Stimulated activated CD8-positive, alpha-beta memory T cell treated with anti-CD3 and anti-CD28 coated beads, Interleukin-12 subunit alpha, Interleukin-12 subunit beta, amount 100 ng/mL, for 24 hours (primary cell): ENCODE data around the gene AP1S1.
"Not testable (repeated sequence)": the region's sequence is repeated elsewhere in the genome, so short reads cannot be mapped to it uniquely, and the experiment has no call there.

ENCODE experiments used
- DNase-seq: peaks from one replicate; pipeline ENCODE4 v3.0.0-alpha.2; 2020; ENCODE audit errors: extremely low read depth

AP1S1 gene

DNA sequence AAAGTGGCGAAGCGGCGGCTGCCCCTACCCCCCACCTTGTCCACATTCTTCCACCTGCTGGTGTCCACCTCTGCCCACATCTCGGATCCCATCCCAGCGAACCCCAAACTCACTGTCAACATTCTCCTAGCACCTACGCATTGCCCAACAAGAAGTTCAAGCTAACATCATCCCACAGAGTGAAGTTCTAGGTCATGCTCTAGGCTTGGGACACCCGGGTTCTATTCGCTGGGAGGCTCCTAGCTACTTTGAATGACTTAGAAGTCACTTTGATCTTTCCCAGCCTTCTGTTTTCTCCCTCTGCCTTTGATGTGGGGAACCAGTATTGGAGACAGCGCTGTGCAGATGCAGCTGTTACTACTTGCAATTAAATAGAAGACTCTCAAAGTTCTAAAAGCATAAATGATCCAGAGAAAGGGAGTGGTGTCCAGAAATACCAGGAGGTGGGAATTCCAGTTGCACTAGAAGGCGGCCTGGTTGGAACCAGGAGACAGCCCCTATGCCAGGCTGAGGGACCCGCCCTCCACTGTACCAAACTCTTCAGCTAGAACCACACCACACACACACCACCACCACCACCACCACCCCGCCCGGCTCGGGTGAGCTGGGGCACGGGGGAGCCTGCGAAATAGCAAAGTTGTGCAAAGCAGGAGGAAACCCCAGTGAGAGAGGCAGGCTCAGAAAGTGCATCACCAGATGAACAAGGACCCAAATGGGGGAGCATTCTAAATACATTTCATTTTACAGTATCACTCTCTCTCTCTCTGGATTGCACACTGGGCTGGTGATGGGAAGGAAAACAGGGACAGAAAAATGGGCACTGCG is 16.6 kb downstream of the AP1S1 start:
- DNase-seq, result no peak

DNA sequence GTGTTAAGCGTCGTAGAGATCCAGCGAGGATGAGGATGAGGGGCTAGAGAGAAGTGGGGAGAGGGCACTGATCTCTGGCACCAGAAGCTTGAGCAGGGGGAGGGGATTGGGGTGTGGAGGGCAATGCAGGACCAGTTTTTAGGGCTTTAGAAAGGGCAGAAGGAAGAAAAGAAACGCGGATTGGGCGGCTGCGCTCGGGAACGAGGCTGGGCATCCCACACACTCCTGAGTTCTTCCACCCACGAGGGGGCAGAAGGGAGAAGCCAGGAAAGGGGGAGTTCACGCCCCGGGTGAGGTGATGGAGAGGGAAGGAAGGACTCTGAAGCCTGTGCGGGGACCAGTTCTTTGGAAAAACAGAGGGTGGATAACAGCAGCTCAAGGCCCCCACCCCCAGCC is 17.2 kb downstream of the AP1S1 start:
- DNase-seq, result no peak

- no peak for DNase-seq
Observed at GRCh38 chr7:101172005-101172853, 18.0 kb downstream of the AP1S1 start.

GRCh38 chr7:101172854-101173751 is 18.8 kb downstream of the AP1S1 start:
- no peak for DNase-seq

- no peak for DNase-seq
Observed at GRCh38 chr7:101173752-101174244, 19.5 kb downstream of the AP1S1 start.

DNA sequence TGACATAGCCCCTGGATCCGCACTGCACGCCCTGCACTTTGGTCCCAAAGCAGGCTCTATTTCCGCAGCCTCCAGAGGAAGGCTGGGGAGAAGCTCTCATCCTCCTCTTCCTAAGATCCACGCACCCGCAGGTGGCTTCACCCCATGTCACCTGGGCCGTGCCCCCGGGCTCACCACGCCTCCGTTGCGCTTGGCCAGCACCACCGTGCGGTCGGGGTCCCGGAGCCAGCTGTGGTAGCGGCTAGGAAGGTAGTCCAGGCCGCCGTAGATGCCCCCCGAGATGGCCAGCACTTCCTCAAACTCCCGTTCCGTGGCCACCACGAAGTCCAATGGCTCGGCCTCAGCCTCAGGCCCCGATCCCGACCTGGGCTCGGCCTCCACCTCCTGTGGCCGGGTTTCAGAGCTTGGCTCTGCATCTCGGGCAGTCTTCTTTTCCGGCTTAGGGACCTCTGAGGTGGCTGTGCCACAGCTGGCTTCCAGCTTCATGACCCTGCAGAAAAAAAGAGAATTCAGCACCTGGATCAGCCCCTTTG is 20.1 kb downstream of the AP1S1 start:
- no peak for DNase-seq

- DNase-seq, result no peak
Observed at GRCh38 chr7:101175664-101176063, 21.4 kb downstream of the AP1S1 start.

DNA sequence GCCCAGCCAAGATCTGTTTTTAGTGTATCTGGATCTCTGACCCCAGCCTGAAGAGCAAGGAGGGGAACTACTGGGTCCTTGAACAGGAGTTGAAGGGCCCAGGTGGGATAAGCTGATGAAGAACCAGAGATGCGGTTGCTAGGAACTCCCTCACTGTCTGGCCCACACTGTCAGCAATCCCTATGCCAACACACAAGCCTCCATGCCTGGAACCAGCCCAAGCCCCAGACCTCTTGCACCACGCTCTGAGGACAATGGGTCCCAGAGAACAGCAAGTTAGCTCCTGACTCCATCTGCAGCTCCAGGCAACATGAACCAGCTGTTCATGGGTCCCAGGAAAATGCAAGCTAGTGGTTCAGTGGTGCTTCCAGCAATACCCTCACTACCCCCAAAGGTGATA is 23.4 kb downstream of the AP1S1 start:
- DNase-seq, result no peak

DNA sequence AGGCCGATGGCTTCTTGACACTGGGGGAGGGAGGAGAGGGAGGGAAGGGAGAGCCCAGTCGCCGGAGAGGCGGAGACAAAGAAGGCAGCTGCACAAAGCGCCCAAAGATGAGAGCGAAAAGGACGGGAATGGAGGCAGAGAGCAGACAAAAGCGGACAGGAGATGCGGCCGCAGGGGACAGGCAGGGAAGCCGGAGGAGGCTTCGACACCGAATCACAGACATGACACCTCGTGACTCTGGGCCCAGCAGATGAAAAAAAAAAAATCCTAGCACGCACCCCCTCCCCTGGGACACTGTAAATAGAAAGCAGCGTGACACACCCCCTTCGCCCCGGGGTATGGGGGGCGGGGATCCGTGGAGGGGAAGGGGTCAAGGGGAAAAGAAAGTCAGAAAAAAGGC is 24.8 kb downstream of the AP1S1 start:
- DNase-seq, result no peak

GRCh38 chr7:101179713-101180112 is 25.4 kb downstream of the AP1S1 start:
- no peak for DNase-seq

- no peak for DNase-seq
Observed at GRCh38 chr7:101180130-101180755, 26.0 kb downstream of the AP1S1 start, which contains the start of gene NAT16. Gene NAT16 (minus strand): TSS chr7:101180293. CDS start chr7:101174807, 5,486 bp downstream.

DNA sequence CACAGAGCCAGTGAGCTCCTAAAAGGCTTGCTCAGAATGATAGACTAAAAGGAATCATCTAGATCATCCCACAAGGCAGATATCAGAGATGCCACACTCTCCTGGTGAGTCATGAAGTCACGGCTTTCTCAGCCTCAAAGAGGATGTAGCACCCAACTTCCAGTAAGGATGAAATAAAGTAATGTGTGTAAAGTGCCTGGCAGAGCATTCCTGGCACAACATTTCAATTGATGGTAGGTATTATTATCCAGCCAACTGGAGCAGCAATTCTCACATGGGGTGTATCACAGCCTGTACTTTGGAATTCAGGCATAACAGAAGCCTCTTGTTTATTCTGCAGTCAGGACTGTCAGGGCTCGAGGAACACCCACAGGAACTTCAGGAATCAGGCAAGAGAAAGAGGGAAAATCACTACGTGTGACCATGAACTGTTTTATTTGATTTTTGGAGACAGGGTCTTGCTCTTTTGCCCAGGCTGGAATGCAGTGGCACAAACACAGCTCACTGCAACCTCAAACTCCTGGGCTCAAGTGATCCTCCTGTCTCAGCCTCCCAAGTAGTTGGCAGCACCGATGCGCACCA is 31.1 kb downstream of the AP1S1 start:
- DNase-seq, result no peak

GRCh38 chr7:101186194-101186593 is 31.9 kb downstream of the AP1S1 start:
- no peak for DNase-seq

DNA sequence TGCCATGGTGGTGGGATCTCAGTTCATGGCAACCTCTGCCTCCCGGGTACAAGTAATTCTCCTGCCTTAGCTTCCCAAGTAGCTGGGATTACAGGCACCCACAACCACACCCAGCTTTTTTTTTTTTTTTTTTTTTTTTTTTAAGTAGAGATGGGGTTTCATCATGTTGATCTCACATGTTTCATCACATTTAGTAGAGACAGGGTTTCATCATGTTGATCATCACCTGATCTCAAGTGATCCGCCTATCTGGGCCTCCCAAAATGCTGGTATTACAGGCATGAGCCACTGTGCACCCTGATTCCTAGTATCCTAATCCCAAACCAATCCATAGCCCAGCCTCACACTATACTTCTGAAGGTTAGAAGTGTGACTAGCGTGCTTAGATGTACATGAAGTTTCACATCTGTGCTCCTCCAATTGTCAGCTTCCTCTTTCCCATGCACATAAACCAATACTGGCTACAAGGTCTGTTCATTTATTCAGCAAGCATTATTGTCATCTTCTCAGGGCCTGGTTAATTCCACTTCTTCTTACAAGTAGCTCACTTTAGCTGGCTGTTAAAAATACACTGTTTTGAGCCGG is 32.7 kb downstream of the AP1S1 start:
- no peak for DNase-seq

DNA sequence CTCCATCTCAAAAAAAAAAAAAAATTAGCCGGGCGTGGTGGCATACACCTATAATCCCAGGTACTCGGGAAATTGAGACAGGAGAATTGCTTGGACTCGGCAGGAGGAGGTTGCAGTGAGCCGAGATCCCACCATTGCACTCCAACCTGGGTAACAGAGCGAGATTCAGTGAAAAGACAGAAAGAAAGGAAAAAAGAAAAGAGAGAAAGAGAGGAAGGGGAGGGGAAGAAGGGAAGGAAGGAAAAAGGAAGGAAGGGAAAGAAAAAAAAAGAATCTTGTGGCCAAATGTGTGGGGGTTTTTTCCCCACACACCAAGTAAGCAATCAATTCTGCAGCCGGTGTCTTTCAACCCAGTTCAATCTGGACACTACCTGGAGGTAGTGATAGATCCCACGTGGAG is 34.8 kb downstream of the AP1S1 start:
- DNase-seq, result no peak

- DNase-seq, result no peak
Observed at GRCh38 chr7:101195884-101196283, 41.6 kb downstream of the AP1S1 start.

- DNase-seq, result no peak
Observed at GRCh38 chr7:101197991-101198390, 43.7 kb downstream of the AP1S1 start.

GRCh38 chr7:101198476-101198875 is 44.2 kb downstream of the AP1S1 start:
- DNase-seq, result no peak

GRCh38 chr7:101199522-101199921 is 45.2 kb downstream of the AP1S1 start:
- not testable (repeated sequence) for DNase-seq

DNA sequence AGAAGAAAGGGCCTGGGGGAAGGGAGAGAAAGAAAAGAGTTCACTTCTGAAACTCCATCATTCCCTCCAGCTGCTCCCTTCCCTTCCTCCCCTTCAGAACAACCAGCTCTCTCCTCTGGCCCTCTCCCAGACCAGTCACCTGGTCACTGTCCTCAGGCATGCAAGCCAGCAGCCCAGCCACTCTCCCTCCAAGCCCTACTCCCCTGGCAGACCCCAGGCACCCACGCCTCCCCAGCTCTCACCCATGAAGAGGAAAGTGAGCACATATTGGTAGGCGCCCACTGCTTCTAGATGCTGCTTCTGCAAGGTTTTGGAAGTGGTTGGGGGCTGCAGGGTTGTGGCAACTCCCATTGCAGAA is 46.2 kb downstream of the AP1S1 start:
- DNase-seq, result no peak
